ENCODE data around the gene GPC6.

GPC6 gene

DNA sequence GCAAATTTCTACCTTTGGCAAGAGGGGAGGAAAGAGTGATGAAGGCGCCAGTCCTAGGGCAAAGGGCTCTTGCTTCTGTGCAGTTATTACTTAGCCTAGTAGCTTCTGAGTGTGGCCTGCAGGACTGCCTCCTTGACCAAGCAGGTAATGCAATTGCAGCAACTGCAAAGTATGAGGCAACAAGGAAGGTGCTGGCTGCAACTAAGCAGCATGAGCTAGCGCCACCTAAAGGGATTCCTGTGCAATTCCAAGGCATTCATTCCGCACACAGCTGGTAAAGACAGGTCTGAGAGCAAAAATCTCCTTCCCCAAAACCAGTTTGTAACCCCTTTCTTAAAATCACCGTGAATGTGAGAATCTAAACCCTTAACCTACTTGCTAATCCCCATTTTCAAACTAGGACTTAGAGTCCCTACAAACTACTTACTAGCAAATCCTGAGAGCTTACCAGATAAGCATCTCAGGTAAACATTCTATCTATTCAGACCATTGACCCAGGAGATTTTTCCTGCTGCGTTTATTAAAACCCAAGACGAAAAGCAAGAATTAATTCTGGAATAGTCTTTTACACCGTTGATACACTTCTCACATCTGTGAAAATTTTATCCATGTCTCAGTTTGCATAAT, 1190.0 kb downstream of the GPC6 start:
- no peak overlapping the region for H3K4me3 ChIP-seq (ENCODE audit: low read length)
- TF ChIP-seq, protein P1, sequence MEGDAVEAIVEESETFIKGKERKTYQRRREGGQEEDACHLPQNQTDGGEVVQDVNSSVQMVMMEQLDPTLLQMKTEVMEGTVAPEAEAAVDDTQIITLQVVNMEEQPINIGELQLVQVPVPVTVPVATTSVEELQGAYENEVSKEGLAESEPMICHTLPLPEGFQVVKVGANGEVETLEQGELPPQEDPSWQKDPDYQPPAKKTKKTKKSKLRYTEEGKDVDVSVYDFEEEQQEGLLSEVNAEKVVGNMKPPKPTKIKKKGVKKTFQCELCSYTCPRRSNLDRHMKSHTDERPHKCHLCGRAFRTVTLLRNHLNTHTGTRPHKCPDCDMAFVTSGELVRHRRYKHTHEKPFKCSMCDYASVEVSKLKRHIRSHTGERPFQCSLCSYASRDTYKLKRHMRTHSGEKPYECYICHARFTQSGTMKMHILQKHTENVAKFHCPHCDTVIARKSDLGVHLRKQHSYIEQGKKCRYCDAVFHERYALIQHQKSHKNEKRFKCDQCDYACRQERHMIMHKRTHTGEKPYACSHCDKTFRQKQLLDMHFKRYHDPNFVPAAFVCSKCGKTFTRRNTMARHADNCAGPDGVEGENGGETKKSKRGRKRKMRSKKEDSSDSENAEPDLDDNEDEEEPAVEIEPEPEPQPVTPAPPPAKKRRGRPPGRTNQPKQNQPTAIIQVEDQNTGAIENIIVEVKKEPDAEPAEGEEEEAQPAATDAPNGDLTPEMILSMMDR (conservative IDR thresholded peaks at IDR 0.05; ENCODE audit: low read depth, low read length), result peak; percentile 91
- DNase-seq (ENCODE audit: low read depth), result peak; percentile 28

GRCh38 chr13:94417294-94417693, 1190.7 kb downstream of the GPC6 start:
- no peak overlapping the region for H3K4me3 ChIP-seq (ENCODE audit: low read length)
- TF ChIP-seq, protein P1 (conservative IDR thresholded peaks at IDR 0.05; ENCODE audit: low read depth, low read length), result no peak
- no peak for DNase-seq (ENCODE audit: low read depth)

DNA sequence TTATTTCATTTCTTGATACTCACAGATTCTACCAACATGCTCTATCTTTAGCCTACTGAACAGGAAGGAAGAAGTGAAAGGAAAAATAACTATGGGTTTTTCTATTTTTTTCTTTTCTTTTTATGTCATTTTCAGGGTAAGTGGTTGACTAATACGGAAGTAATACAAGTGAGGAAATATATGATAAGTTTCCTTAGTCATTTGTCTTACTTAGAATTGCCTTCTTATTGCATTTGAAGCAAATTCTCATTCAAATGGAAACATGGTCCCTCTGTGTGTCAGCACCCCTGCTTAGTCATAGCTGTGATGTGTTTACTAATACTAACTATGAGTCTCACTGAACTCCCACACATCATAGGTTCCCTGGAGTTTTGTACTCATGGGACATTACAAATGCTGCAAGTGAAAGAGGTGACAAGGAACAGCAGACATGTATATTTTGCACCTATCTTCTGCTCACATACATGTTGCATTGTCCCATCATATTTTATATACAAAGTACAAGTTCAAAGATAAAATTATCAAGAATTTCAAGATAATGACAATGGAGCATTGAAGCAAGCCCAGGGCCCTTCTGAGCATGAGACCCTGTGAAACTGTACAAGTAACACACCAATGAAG, 1192.8 kb downstream of the GPC6 start:
- H3K4me3 ChIP-seq (ENCODE audit: low read length), result no peak overlapping the region
- TF ChIP-seq, protein P1 (conservative IDR thresholded peaks at IDR 0.05; ENCODE audit: low read depth, low read length), result no peak
- no peak for DNase-seq (ENCODE audit: low read depth)

GRCh38 chr13:94419925-94420305, 1193.3 kb downstream of the GPC6 start:
- no peak overlapping the region for H3K4me3 ChIP-seq (ENCODE audit: low read length)
- TF ChIP-seq, protein P1 (conservative IDR thresholded peaks at IDR 0.05; ENCODE audit: low read depth, low read length), result no peak
- DNase-seq (ENCODE audit: low read depth), result no peak

- TF ChIP-seq, protein P1 (conservative IDR thresholded peaks at IDR 0.05; ENCODE audit: low read depth, low read length), result no peak
- no peak overlapping the region for H3K4me3 ChIP-seq (ENCODE audit: low read length)
- peak; percentile 20 for DNase-seq (ENCODE audit: low read depth)
Measured at GRCh38 chr13:94427313-94427953, 1200.8 kb downstream of the GPC6 start.

DNA sequence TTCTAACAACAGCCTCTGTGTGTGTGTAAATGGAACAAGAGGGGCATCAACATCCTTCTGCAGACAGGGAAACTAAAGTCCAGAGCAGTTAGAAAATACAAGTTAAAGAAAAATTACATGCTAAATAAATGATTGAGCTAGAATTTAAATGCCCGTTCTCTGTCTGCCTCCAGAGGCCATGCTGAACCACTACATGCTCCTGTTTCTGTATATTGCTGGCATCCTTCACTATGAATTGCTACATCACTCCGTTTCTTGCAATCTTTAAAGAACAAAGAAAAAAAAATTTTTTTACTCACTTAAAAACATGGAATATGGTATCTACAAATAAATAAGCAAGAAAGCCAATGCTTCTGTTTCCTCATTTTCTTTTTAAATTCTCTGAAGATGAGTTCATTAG, 1205.0 kb downstream of the GPC6 start:
- TF ChIP-seq, protein P1 (conservative IDR thresholded peaks at IDR 0.05; ENCODE audit: low read depth, low read length), result no peak
- H3K4me3 ChIP-seq (ENCODE audit: low read length), result no peak overlapping the region
- no peak for DNase-seq (ENCODE audit: low read depth)

GRCh38 chr13:94431987-94432386, 1205.4 kb downstream of the GPC6 start:
- DNase-seq (ENCODE audit: low read depth), result no peak
- H3K4me3 ChIP-seq (ENCODE audit: low read length), result no peak overlapping the region
- TF ChIP-seq, protein P1 (conservative IDR thresholded peaks at IDR 0.05; ENCODE audit: low read depth, low read length), result no peak
